ENCODE results near the gene PPP2R1B.

PPP2R1B gene

GRCh38 chr11:111748035-111748804, 18.0 kb downstream of the PPP2R1B start:
- TF ChIP-seq, protein P1, sequence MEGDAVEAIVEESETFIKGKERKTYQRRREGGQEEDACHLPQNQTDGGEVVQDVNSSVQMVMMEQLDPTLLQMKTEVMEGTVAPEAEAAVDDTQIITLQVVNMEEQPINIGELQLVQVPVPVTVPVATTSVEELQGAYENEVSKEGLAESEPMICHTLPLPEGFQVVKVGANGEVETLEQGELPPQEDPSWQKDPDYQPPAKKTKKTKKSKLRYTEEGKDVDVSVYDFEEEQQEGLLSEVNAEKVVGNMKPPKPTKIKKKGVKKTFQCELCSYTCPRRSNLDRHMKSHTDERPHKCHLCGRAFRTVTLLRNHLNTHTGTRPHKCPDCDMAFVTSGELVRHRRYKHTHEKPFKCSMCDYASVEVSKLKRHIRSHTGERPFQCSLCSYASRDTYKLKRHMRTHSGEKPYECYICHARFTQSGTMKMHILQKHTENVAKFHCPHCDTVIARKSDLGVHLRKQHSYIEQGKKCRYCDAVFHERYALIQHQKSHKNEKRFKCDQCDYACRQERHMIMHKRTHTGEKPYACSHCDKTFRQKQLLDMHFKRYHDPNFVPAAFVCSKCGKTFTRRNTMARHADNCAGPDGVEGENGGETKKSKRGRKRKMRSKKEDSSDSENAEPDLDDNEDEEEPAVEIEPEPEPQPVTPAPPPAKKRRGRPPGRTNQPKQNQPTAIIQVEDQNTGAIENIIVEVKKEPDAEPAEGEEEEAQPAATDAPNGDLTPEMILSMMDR (IDR thresholded peaks at IDR 0.05; ENCODE audit: low read depth, low read length, missing control alignments) = no peak
- H3K4me3 ChIP-seq (ENCODE audit: low read depth, low read length) = no peak overlapping the region
- no peak for DNase-seq (ENCODE audit: low read depth)

DNA sequence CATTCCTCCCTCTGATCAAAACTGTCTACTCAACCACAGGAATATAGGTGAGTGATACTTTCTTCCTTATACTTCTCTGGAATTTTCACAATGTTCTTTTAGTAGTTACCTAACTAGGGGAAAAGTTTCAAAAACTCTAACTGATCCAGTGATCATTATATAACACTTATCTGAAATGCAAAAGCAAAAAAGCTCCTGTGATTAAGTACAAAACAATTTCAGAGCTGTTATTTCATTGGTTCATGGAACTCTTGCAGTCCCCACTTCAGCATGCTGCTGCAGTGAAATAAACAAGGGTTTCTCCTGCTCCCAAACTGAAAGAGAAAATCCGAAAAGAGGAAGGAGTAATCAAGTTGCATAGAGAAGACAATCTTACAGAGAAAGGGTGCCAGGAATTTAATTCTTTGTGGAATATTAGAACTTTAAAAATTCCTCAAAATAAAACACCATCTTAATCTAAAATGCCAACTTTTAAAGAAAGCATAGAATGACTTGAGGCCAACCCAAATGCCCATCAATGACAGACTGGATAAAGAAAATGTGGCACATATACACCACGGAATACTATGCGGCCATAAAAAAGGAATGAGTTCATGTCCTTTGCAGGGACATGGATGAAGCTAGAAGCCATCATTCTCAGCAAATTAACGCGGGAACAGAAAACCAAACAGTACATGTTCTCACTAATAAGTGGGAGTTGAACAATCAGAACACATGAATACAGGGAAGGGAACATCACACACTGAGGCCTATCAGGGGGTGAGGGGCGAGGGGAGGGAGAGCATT, 20.3 kb downstream of the PPP2R1B start:
- H3K4me3 ChIP-seq (ENCODE audit: low read depth, low read length) = no peak overlapping the region
- TF ChIP-seq, protein P1 (IDR thresholded peaks at IDR 0.05; ENCODE audit: low read depth, low read length, missing control alignments) = no peak
- no peak for DNase-seq (ENCODE audit: low read depth)

DNA sequence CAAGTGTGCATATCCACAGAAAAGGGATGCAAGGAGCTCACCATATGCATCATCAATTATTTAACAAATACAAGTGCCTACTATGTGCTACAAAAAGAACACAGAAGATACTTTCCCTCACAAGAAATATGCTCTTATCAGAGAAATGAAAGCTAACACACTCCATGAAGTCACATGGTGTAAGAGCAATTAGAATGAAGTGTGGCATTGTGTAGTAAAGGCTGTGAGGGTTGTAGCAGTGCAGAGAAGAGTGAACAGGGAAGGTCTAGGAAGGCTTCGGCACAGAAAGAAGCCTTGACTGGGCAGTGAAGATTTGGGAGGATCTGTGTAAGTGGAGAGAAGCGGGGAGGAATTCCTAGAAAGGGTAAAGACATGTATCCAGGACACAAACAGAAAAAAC, 22.5 kb downstream of the PPP2R1B start:
- TF ChIP-seq, protein P1 (IDR thresholded peaks at IDR 0.05; ENCODE audit: low read depth, low read length, missing control alignments) = no peak
- no peak for DNase-seq (ENCODE audit: low read depth)

DNA sequence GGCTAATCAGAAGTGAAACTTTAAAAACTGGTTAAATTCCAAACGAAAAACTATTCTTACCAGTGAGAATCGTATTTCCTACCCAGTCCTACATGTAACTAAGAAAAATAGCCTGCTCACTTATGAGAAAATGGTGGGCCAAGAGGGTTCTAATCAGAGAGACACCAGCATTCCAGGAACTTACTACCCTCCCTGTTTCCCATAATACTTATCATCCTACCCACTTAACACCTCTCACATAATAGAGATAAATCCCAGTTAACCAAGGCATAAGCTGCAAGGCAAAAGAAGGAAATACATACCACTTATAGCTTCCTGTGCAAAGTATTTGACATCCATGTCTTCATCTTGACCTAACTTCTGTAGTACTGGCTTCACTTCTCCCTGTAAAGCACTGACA, 24.4 kb downstream of the PPP2R1B start:
- H3K4me3 ChIP-seq (ENCODE audit: low read depth, low read length) = no peak overlapping the region
- no peak for DNase-seq (ENCODE audit: low read depth)
- TF ChIP-seq, protein P1 (IDR thresholded peaks at IDR 0.05; ENCODE audit: low read depth, low read length, missing control alignments) = no peak

More for the DNA sequence above, 22.5 kb downstream of the PPP2R1B start:
- H3K4me3 ChIP-seq (ENCODE audit: low read depth, low read length) = no peak overlapping the region

DNA sequence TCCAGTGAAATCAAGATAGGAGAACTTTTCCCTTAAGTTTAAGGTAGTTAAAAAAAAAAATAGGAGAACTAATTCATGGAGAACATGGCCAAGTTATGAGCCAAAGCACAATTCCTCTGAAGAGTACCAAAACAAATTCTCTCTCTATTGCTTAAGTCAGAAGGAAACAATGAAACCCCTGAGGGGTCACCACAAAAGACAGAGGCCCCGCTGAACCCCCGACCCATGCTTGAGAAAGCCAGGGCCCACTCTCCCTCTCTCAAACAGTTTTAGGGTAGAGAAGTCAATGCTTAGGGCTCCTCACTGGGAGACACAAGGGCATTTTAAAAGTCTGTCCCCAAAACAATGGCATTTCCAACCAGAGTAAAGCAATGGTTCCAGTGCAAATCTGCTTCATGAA, 26.9 kb downstream of the PPP2R1B start:
- DNase-seq (ENCODE audit: low read depth) = no peak
- TF ChIP-seq, protein P1 (IDR thresholded peaks at IDR 0.05; ENCODE audit: low read depth, low read length, missing control alignments) = no peak
- H3K4me3 ChIP-seq (ENCODE audit: low read depth, low read length) = no peak overlapping the region

- TF ChIP-seq, protein P1 (IDR thresholded peaks at IDR 0.05; ENCODE audit: low read depth, low read length, missing control alignments) = no peak
- DNase-seq (ENCODE audit: low read depth) = no peak
- no peak overlapping the region for H3K4me3 ChIP-seq (ENCODE audit: low read depth, low read length)
These were observed 28.6 kb downstream of the PPP2R1B start for GRCh38 chr11:111737444-111738210.

Data from GM12864 (cell line).